Muscle of back (tissue), 11 donors: ENCODE measurements around the gene GHRH. TPM values are rescaled to one million over a fixed set of nuclear protein-coding genes. Genes with fewer than 3 reads are reported as not detected.

ENCODE experiments used
- DNase-seq, 3 donors: peaks; one replicate each; pipeline versions ENCODE4 v3.0.0 to v3.0.0-alpha.2; 2013
- polyA plus RNA-seq, 10 donors: library from polyadenylated mRNA; unstranded; fragments of 120-200 nt; gene quantifications; one replicate each; pipeline ENCODE4 v1.2.1, GENCODE V29; 2013; ENCODE audit not compliant: insufficient read length in 10 of 10

Gene GHRH
- polyA plus RNA-seq, 10 donors: not detected

DNA sequence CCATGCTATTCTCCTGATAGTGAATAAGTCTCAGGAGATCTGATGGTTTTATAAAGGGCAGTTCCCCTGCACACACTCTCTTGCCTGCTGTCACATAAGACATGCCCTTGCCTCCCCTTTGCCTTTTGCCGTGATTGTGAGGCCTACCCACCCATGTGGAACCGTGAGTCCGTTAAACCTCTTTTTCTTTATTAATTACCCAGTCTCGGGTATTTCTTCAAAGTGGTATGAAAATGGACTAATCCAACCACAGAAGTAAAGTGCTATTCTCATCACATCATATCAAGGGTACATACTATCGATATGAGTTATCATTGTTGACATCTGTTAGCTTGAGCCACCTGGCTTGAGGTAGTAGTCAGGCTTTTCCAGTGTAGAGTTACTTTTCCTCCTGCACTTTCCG lies 30.1 kb upstream of the GHRH start:
- no peak for DNase-seq

DNA sequence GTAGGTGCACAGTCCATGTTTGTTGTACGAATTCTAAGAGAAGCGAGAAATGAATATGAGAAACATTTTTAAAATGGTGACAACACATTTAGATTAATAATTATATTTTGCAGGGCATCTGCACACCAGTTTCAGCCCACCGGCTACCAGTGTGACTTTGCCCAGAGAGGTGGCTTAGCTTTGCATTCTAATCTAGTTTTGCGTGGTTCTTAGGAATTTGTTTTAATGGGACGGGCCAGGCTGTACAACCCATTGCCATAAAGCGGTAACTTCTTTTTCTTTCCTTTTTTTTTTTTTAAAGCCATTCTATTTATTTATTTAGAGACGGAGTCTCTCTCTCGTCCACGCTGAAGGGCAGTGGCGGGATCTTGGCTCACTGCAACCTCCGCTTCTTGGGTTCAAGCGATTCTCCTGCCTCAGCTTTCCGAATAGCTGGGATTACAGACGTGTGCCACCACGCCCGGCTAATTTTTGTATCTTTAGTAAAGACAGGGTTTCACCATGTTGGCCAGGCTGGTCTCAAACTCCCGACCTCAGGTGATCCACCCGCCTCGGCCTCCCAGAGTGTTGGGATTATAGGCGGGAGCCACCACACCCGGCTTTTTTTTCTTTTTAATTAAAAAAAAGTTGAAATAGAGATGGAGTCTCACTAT lies 28.7 kb upstream of the GHRH start:
- DNase-seq: no peak

DNA sequence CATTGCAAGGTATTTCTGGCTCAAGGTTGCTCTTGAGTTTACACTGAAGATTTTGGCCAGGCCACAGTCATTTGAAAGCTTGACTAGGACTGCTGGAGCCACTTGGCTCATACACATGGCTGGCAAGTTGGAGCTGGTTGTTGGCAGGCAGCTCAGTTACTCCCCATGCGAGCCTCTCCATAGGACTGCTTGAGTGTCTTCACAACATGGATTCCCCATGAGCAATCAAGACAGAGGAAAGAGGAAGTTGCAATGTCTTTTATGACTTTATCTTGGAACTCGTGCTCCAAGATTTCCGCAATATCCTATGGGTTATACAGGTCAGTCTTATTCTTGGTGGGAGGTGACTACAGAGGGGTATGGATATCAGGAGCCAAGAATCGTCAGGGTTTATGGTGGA lies 26.5 kb upstream of the GHRH start:
- DNase-seq: no peak

DNA sequence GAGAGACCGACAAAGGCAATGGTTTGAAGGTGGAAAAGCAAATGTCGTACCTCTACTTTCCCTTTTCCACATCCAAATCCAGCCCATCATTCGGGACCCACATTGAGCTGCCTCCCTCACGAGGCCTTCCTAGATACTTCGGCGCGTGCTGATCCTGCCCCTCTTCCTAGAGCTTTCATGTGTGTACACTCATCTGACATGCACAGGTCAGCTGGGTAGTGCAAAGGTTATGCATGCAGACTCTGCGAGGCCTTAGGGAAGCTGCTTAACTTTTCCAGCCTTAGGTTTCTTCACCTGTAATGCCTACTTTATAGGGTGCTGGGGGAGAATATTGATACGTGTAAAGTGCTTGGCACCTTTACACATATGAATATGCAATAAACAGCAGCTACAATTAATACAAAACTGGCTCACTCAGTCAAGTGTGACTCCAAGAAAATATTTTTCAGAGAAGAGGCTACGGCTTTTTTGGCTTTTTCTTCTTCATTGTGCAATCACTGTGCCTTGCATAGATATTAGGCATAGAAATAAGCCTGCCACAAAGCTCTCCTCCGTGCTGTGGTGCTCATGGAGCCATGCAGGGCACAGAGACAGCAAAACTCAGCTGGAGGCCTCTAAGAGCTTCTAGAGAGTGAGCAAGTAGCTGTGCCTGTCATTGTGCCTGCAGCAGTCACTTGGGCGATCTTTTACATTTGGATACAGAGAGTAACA lies 24.2 kb upstream of the GHRH start:
- no peak for DNase-seq

DNA sequence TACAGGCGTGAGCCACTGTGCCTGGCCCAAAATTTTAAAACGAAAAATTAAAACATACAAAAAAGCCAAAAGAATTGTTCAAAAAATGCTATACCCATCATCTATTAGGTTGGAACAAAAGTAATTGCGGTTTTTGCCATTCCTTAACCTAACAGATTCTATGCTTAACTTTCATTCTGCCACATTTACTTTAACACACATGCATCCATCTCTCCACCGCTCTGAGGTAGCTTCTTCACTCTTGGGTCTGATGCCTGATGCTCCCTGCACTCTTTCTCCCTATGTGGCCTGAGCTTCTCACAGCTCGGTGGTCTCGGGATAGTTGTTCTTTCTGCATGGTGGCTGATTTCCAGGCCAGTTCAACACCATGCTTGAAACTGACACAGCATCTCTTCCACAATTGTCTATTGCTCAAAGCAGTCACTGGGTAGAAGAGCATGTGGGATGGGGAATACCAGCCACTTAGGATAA lies 23.1 kb upstream of the GHRH start:
- DNase-seq: no peak

DNA sequence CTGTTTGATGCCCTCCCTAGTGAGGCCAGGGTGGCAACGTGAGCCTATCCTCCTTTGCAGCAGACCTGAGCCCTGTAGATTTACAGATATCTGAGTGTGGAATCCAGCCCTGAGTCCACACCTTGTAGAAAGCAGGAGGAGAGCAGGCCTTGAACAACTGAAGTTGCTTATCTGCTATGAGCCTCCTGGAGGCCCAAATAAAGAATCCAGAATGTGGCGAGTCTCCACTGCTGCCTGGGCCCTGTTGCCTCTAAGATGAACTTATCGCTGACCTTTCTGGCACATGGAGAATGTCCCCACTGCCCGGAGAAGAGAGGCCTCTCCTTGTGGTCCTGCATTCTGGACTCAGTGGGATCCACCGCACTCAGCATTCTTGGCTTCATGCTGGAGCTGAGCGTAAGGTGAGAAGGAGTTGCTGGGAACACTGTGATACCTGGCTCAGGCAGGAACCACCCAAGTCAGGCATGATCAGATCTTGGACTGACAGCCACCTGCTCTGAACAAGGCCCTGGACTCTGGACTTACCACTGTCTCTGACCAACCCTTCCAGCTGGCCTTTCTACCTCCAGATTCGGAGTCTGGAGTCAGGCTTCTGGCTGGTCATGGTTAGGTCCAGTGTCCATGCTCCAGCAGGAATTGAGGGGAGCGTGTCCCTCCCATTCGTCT lies 22.0 kb upstream of the GHRH start:
- no peak for DNase-seq

DNA sequence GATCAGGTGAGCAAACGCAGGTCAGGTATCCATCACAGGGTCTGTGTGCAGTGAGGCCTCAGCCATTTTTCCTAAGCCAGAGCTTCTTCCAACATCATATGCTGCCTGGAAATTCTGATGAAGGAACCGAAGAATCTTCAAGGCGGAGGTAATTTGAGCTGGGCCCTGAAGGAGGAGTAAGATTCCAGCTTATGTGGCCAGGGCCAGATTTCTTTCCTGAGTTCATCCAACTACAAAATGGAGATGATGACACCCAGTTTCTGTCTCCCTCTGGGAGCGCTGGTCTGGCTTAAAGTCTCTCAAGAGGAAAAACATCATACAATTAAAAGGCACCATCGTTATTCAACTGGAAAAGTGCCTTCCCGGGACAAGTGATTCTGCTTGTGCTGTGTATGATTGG lies 20.9 kb upstream of the GHRH start:
- DNase-seq: peak; percentile 54 to 69 (median 55)

DNA sequence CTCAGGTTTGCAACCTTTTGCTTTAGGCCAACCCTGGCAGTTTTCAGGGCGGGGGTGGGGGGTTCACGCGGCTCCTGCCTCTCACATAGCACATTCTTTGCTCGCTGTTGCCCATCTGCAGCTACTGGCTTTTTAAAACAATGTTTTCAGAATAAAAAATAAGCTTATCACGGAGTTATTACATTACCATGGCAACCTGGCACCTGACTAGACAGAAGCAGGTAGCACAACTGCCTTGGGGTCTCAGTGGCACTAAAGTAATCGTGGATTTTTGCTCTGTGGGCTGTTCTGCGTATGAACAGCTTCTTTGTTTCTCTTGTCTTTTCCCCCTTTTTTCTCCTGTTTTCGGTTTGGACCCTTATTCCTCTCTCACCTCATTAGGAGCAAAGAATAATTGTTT lies 18.8 kb upstream of the GHRH start:
- DNase-seq: no peak

DNA sequence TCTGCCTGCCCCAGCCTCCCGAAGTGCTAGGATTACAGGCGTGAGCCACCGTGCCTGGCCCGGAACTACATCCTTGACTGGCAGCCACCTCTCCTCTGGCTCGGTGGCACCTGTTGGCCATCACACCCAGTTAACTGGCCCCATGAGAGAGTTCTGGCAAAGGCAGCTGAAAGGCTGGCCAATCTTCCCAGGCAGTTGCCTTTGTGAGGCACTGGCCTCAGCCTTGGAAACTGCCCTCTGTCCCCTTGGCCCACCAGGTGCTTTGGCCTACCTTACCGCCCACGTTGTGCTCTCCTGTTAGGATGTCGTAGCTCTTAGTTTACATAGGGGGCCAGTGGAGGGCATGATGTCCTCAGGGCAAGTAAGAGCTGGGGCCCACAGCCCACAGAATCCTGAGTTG lies 18.2 kb upstream of the GHRH start:
- no peak for DNase-seq

DNA sequence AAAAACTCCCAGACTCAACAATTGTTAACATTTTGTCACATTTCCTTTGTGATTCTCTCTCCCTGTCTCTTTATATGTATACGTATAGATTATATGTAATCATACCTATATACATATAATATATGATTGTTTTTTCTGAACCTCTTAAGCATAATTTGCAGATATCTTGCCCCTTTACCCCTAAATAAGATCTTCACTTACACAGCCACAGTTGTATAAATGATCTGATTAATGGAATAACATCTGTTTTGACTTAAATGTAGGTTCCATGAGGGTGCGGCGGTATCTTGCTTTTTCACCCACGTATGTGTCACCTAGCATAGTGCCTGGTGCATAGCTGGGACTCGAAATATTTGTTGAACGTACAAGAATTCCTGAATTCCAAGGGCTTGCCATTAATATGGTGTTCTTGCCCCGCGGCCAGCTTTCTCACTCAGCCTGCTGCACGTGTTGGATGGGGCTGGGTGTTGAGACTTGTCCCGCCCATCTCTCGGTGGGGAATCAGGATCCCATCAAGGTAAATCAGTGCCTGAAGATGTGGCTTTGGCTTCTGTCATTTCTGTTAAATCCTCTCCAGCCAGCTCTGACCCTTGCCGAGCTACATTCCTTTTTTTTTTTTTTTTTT lies 17.5 kb upstream of the GHRH start:
- DNase-seq: no peak

DNA sequence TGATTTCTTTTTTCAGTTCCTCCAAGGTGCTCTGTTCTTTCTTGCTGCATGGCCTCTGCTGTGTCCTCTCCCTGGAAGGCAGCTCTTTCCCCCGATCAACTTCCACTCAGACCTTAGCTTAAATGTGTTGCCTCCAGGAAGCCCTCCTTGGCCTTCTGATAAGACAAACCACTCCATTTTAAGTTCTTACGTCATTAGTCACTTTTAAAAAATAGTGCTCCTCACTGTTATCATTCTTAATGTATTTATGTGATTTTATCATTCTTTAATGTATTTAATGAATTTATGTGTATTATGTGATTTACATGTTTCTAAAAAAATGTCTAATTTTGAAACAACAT lies 15.6 kb upstream of the GHRH start:
- DNase-seq: no peak

DNA sequence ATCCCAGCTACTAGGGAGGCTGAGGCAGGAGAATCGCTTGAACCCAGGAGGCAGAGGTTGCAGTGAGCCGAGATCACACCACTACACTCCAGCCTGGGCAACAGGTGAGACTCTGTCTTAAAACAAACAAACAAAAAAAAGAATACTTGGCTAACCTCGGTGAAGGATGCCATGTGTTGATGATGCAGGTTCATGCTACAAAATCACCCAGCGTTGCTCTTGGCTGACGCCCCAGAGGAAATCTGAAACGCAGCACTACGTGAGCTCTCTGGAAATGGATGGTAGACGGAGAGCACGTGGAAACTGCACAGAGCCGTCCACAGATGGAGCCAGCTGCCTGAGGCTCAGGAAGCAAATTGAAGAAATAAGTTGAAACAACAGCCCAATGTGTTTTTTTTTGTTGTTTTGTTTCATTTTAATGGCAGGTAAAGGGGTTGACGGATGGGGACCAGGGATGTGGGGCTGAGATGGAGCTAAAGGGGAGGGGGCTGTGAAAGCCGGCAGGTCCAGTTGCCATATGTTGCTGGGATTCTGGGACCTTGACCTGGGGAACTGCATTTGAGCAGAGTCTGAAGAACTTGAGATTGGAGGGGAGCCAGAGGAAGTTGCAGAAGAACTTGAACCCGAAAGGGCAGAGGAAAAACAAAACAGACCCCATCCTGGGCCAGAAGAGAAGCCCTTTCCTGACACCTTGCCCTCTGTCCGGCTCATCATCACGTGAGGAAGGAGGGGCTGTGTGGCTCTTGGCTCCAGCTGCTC lies 15.1 kb upstream of the GHRH start:
- DNase-seq: peak; percentile 61 to 84 (median 79)

DNA sequence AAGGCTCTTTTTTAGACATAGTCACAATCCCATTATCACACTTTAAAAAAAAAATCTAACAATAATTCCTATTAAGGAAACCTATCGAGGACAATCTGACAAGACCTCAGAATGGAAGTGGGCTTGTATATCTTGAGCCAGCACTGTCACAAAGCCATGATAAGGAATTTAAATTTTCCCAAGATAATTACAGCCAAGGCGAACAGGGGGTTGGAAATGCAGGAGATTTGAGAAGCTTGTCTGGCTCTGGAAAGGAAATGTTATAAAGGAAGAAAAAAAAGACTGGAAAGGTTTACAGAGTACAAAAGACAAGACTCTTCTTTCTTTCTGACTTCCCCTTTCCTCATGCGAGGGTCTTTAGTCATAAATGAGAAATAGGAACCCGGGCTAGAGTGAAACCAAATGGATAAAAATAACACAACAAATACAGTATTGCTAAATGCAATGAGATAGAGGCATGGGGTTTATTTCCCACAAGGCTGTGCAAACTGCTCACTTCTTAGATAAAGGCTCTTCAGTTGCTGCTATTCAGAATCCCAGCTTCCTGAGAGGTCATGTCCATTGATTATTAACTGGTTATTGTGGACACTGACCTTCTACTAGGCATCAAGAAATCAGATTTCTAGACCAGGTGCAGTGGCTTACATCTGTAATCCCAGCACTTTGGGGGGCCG lies 13.4 kb upstream of the GHRH start:
- no peak for DNase-seq

DNA sequence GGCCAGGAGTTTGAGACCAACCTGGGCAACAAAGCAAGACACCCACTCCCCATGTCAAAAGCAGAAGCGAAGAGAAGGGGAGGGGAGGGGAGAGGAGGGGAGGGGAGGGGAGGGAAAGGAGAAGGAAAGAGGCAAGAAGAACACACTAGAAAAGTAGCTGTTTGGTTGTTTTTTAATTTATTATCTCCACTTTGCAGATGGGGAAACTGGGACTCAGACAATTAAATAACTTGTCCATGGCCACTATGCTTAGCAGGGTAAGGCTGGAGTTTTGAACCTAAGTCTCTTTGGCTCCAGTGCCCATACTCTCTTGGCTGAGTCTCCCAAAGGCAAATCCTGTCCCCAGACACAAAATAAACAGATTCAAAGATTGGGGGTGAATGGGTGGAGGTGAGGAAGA lies 12.4 kb upstream of the GHRH start:
- DNase-seq: no peak

DNA sequence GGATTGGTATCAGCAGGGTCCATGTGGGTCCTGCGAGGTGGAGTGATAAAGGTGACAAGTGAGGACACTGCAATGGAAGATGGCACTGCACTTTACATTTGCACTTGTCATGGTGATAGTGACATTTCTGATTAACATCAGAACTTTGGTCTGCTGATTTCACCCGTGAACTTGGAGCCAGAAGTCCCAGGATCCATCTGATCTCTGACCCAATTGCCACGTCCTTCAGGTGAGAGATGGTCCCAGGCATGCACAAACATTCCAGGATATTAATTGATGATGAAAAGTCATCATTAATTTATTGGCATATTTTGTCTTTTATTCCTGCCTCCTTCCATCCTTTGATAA lies 9.8 kb upstream of the GHRH start:
- no peak for DNase-seq

DNA sequence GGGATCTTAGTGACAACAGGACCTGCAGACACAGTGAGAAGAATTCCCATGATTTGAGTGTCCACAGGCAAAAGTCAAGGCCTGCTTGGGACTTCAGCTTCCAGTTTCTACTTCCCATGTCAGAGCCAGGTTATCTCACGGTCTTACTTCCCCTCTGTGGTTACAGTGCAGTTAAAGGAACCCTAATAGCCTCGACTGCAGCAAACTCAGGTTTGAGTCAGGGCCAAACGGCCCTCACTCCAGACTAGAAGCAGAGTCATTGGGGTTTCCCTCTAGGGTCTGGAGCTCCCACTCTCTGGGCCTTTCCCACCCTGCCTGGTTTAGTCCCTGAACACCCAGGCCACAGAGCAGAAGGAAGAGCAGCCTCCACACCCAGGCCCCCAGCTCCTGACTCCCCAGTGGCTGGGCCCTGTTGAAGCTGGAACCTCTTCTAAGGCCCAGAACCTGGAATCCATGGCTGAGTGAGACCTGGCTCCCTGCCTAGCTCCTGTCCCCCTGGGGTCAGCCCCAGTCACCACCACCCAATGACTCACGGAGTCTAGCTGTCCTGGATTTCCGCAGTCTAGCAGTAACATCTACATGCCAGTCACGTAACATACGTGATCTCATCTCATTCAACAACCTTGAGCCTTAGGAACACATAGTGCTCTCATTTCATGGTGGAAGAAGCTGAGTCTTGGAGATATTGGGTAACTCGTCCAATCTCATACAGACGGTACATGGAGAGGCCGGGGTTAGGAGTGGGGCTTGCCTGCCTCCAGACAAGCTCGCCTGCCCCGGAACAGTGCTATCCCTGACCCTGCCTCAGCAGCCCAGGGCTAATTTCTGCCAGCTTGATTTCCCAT lies 9.2 kb upstream of the GHRH start:
- peak in 1 of 3 donors; percentile 48 for DNase-seq

DNA sequence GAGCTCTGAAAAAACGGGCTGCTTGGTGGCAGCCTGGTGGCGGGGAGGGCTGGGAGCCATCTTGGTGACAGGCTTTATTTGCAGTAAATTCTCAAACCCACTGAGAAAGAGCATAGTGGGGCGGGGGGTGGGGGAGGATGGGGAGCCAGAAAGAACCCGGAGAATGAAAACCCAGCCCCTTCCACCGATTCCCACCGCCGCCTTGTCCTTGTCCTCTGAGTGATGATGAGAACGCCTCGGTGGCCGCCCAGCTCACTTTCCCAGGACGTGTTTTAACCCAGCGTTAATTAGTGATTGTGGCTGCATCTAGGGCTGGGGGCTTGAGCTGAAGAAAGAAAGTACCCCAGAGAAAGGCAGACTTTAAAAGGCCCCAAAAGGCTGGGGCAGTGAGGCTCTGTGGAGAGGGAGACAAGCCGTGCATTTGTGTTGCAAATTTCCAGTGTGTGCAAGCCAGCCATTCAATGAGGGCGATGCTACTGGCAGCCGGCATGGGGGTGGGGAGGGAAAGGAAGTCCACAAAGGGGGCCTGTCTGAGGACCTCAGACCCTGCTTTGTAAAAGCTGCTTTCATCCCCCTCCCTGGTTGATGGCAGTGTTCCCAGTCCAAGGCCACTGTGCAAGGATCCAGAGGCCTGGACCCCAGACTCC lies 6.2 kb upstream of the GHRH start:
- DNase-seq: no peak

DNA sequence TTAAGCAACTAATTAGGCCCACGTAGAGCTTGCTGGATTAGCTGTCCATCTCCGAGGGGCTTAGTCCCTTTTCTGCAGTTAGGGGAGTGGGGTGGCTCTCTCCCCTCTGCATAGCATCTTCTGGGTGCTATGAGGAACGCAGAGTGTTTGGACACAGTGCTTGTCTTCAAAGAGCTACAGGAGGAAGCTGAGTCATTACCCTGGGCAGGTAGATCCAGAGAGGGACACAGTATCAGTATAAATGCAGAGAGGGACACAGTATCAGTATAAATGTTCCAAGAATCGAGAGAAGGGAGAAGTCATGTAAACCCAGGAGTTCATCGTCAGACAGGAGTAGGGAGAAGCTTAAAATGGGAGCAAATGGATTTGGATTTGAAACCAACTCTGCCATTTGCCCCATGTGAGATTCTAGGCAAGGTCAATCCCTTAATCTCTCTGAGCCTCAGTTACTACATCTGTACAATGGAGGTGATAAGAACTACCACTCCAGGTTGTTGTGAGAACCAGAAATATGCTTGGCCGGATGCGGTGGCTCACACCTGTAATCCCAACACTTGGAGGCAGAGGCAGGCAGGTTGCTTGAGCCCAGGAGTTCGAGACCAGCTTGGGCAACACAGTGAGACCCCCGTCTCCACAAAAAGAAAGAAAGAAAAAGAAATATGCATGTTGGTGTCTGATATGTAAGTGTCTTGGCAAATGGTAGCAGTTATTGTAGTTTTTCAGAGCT lies 5.5 kb upstream of the GHRH start:
- DNase-seq: no peak

DNA sequence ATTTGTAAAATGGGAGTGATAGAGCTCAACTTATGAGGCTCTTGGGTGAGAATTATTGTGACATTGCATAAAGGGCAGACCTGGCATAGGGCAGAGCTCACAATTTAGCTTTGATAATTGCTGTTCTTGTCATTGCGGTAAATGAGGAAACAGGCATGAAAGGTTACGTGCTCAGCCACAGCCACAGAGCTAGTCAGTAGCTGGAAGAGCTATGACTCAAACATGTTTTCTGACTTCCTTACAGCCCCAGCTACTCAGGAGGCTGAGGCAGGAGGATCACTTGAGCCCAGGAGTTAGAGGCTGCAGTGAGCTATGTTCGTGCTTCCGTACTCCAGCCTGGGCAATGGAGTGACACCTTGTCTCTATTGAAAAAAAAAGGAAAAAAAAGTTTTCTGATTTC lies 3.5 kb upstream of the GHRH start:
- DNase-seq: no peak
